Measurements from ENCODE around the gene ACSL1.

- TF ChIP-seq MAZ (IDR thresholded peaks at IDR 0.05; ENCODE audit: borderline replicate concordance, low read depth, low read length): no peak
- no peak for TF ChIP-seq POLR2AphosphoS2 (conservative IDR thresholded peaks at IDR 0.05; ENCODE audit: low read length)
- TF ChIP-seq CTCF (IDR thresholded peaks at IDR 0.05): no peak
- no peak for TF ChIP-seq REST (IDR thresholded peaks at IDR 0.05)
- TF ChIP-seq CHD2 (IDR thresholded peaks at IDR 0.05; ENCODE audit: low read length, partially characterized antibody): no peak
- TF ChIP-seq MAX (IDR thresholded peaks at IDR 0.05): no peak
- TF ChIP-seq RFX5 (IDR thresholded peaks at IDR 0.05): no peak
- TF ChIP-seq RAD21 (conservative IDR thresholded peaks at IDR 0.05 in 1 of 2, IDR thresholded peaks at IDR 0.05 in 1 of 2): no peak
- TF ChIP-seq ELK1 (IDR thresholded peaks at IDR 0.05; ENCODE audit: low read depth, low read length): no peak
- no peak for TF ChIP-seq EP300 (IDR thresholded peaks at IDR 0.05)
- no peak for TF ChIP-seq MAFK (IDR thresholded peaks at IDR 0.05; ENCODE audit: partially characterized antibody)
Observed at GRCh38 chr4:184751585-184751956, 74.2 kb downstream of the ACSL1 start.

Data from A549 (cell line).